Pancreas (tissue), 10 donors: ENCODE results near the gene VSIR. TPM values are rescaled to one million over a fixed set of nuclear protein-coding genes. Genes with fewer than 3 reads are reported as not detected.

ENCODE experiments used
- ATAC-seq, 4 donors: fragments of 200-7000 bp; cut with Tn5 transposase; one replicate each; pipeline versions ENCODE4 v1.8.0 to v1.9.1; 2020; ENCODE audit warnings: mild to moderate bottlenecking in 4 of 4, moderate library complexity in 4 of 4
- DNase-seq, 6 donors: peaks; one replicate each; pipeline ENCODE4 v3.0.0-alpha.2; 2020
- FAIRE-seq: peaks from 2 replicates; lab custom pipeline; 2012; peaks lifted over from hg19 to GRCh38; lab: Jason Lieb, UNC
- H3K27ac ChIP-seq, 4 donors: fragments of 200-600 bp; sonication (generic); 1 replicate in 3 of 4; 2 replicates in 1 of 4; pipeline versions ENCODE4 v1.5.0 to v1.8.0; 2020
- H3K27me3 ChIP-seq, 4 donors: fragments of 200-600 bp; one replicate each; pipeline ENCODE4 v1.8.0; 2021
- H3K36me3 ChIP-seq, 3 donors: fragments of 200-600 bp; sonication (generic) in 1 of 3; one replicate each; pipeline versions ENCODE4 v1.5.0 to v1.8.0; 2020 to 2021
- H3K4me1 ChIP-seq, 3 donors: fragments of 200-600 bp; one replicate each; pipeline ENCODE4 v1.8.0; 2021
- H3K4me3 ChIP-seq, 4 donors: fragments of 200-600 bp; sonication (generic) in 2 of 4; one replicate each; pipeline versions ENCODE4 v1.5.0 to v1.8.0; 2020 to 2021
- H3K9me3 ChIP-seq, 4 donors: fragments of 200-600 bp; one replicate each; pipeline ENCODE4 v1.8.0; 2021
- WGBS, 2 donors: extraction: QIAGEN DNeasy Blood & Tissue Kit; methylation state at CpG; one replicate each; pipeline ENCODE4 v1.1.7; 2013; 5-methylcytosine and 5-hydroxymethylcytosine counted together
- intact Hi-C, 3 donors: fragments of 100-400 bp; cut with DNase I; formaldehyde crosslinking; loops; one replicate each; pipeline versions ENCODE4 v1.11.1 to v1.14.2; 2022
- polyA plus RNA-seq, 2 donors: library from polyadenylated mRNA; stranded (reverse); fragments of 200-250 nt; gene quantifications; one replicate each; pipeline ENCODE4 v1.2.3, GENCODE V29; 2013
- total RNA-seq, 6 donors: library from RNA; stranded (reverse); fragmentation: NEBNext Ultra II Directional in 4 of 6; extraction: Animal tissue kit (Norgen Biotek cat#: 25700) in 4 of 6; gene quantifications; one replicate each; pipeline versions ENCODE4 v1.2.1 to v1.2.4, GENCODE V29; 2021 to 2023
- TF ChIP-seq, protein P1 (sequence below), 4 donors: fragments of 200-600 bp; sonication (generic) in 3 of 4; IDR thresholded peaks; one replicate each; pipeline versions ENCODE4 v1.5.0 to v1.8.0; 2021; ENCODE audit warnings: antibody characterized with exemption in 4 of 4
- donor health status: healthy with polysubstance abuse.
- donor health status: DM: no; HTN: no; CAD: no; lungs with moderate emphysema.
- donor health status: DM: no; HTN: no; CAD: no.
- donor health status: control.
- donor health status: control.
- donor health status: Bipolar disorder and iron deficiency.
- donor health status: DM: yes; HTN: yes; CAD: no.
- donor health status: DM: no; HTN: no; CAD: no.
- donor health status: DM: no; HTN: no; CAD: no.
- donor health status: DM: yes; HTN: yes; CAD: no.

Gene VSIR
- total and polyA plus RNA-seq, 8 donors, result 3.7 to 27.6 (median 9.3) TPM

DNA sequence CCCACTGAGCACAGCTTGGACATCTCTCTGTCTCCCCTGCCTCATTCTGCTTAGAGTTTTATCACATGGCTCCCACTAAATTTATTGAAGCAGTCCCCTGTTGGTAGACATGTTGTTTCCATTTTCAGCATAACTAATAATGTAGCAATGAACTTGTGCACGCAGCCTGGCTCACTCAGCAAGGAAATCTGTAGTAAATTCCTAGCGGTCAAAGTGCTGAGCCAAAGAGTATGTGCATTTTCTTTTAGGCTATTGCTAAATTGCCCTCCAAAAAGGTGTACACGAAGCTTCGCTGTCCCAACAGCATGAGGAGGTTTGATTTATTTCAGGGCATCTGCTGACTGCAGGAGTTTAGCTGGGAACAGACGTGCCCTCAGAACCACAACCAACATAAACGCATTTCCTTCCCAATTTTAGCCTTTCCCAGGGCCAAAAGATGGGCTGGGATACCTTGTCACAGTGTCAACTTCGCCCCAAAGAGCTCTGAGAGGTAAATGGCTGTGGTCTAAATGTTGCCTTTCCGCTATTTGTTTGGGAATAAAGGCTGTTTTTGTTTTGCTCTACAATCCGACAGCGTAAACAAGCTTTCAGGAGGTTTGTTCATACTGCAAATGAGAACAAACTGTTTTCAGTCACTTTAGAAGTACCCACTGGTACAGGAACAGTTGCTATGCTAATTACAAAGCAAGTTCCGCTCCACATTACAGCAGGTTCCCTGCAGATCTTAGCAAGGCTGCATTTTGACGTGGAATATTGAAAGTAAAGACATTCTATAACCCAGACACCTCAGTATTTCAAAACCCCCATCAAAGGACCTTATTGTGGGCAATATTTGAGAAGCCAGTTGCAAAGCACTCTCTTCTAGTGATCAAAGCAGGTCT is 16.8 kb downstream of the VSIR start:
- TF ChIP-seq, protein P1, sequence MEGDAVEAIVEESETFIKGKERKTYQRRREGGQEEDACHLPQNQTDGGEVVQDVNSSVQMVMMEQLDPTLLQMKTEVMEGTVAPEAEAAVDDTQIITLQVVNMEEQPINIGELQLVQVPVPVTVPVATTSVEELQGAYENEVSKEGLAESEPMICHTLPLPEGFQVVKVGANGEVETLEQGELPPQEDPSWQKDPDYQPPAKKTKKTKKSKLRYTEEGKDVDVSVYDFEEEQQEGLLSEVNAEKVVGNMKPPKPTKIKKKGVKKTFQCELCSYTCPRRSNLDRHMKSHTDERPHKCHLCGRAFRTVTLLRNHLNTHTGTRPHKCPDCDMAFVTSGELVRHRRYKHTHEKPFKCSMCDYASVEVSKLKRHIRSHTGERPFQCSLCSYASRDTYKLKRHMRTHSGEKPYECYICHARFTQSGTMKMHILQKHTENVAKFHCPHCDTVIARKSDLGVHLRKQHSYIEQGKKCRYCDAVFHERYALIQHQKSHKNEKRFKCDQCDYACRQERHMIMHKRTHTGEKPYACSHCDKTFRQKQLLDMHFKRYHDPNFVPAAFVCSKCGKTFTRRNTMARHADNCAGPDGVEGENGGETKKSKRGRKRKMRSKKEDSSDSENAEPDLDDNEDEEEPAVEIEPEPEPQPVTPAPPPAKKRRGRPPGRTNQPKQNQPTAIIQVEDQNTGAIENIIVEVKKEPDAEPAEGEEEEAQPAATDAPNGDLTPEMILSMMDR (IDR thresholded peaks at IDR 0.05), result no peak
- 71 to 76% methylated on average over 12 of the region's 12 CpGs for WGBS, 2 donors
- intact Hi-C loops, result no loop called here
- no peaks in the 10 kb centered on the region for H3K9me3 ChIP-seq
- H3K4me3 ChIP-seq, result no peak overlapping the region
- H3K27me3 ChIP-seq, result no peaks in the 10 kb centered on the region
- H3K4me1 ChIP-seq, result no peaks in the 10 kb centered on the region
- peaks cover 0 to 12% (median 0%) of the 10 kb centered on the region in 3 donors for H3K36me3 ChIP-seq
- DNase-seq (no peak), FAIRE-seq (no peak), ATAC-seq (peak in 1 of 4 donors; percentile 41)
- H3K27ac ChIP-seq, result peak overlapping the region in 1 of 4 donors; percentile 12

DNA sequence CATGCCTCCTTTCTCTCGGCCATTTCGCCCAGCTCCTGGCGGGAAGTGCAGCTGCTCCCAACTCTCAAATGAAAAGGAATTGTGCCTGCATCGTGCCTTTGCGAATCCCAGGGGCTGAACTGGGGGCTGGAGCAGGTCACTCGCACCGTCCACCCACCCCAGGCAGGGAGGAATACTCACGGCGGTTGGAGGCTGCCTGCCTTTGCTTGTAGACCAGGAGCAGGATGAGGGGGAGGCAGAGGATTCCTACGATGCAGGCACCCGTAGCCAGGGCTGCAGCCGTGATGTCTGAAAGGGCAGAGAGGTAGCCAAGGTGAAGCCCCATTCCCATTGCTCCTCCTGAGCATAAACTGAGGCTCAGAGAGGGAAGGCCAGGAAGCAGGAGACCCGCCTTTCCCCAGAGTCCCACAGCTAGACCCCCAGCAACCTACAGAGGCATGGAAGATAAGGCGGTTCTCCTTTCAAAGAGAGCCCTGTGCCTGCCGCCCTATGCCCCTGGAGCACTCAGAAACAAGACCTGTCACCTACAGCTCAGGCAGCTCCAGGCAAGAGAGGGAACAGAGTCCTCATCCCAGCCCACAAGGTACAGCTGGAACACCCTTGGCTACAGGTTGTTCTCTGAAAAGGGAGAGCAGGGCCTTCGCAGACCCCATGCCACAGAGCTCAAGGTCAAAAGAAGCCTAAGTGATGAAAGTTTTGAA is 18.0 kb downstream of the VSIR start:
- Histone ChIP-seq H3K4me3 (no peak overlapping the region), H3K9me3 (no peaks in the 10 kb centered on the region), H3K4me1 (no peaks in the 10 kb centered on the region), H3K36me3 (peaks cover 0 to 12% (median 0%) of the 10 kb centered on the region in 3 donors), H3K27ac (no peak overlapping the region), H3K27me3 (no peaks in the 10 kb centered on the region)
- no peak for FAIRE-seq
- WGBS, 2 donors, result 87 to 92% methylated on average over 16 of the region's 16 CpGs
- intact Hi-C loops, result no loop called here
- DNase-seq, result peak in 1 of 6 donors; percentile 38
- no peak for ATAC-seq
- TF ChIP-seq, protein P1 (IDR thresholded peaks at IDR 0.05), result no peak

DNA sequence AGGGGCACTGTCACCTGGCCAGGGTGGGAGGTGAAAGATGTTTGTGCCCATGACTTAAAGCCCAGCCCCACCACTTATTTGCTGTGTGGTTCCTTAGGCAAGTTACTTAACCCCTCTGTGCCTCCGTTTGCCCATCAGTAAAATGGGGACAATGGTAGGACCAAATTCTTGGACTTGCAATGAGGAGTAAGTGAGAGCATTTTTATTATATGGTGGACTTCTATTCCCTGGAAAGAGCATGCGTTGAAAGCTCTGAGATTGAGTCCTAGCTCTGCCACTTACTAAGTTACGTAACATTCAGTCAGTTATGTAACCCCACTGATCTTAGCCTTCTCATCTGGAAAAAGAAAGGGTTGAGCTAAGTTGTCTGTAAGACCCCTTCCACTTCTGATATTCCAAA is 18.8 kb downstream of the VSIR start:
- no peak for ATAC-seq
- Histone ChIP-seq H3K4me3 (no peak overlapping the region), H3K4me1 (peaks cover 0 to 3% (median 0%) of the 10 kb centered on the region in 3 donors), H3K27ac (peak overlapping the region in 1 of 4 donors; percentile 11), H3K9me3 (no peaks in the 10 kb centered on the region), H3K27me3 (no peaks in the 10 kb centered on the region), H3K36me3 (peaks cover 0 to 12% (median 0%) of the 10 kb centered on the region in 3 donors)
- no peak for DNase-seq
- FAIRE-seq, result no peak
- TF ChIP-seq, protein P1 (IDR thresholded peaks at IDR 0.05), result no peak
- intact Hi-C loops, result no loop called here
- 77 to 86% methylated on average over 3 of the region's 3 CpGs for WGBS, 2 donors

DNA sequence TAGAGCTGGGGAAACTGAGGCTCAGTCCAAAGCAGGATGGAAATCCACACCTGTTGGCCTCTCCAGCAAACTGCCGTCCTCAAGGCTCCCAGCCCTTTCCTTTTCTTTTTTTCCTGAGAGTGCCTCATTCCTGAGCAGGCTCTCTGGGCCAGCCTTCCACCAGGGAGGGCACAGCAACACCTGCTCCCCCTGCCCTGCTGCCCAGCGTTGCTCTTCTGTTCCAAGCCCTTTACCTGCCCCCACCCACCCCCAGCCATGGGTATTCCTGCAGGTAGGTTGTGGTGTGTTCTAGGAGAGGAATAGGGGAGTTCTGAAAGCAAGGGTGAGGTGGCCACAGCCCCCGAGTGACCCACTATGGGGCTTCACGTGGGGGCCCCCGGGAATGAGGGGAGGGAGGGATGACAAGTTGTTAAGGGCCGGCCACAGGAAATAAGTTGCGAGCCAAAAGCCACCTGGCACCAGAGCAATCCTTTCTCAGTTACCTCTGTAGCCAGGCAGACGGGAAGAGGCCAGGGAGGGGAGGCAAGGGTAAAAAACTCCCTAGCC is 19.3 kb downstream of the VSIR start:
- no peak overlapping the region for H3K4me3 ChIP-seq
- TF ChIP-seq, protein P1 (IDR thresholded peaks at IDR 0.05), result no peak
- H3K27me3 ChIP-seq, result no peaks in the 10 kb centered on the region
- ATAC-seq, result no peak
- H3K27ac ChIP-seq, result peak overlapping the region in 2 of 4 donors; percentile 11 to 33
- 38 to 43% methylated on average over 8 of the region's 8 CpGs for WGBS, 2 donors
- H3K4me1 ChIP-seq, result peaks cover 0 to 5% (median 0%) of the 10 kb centered on the region in 3 donors
- no peak for FAIRE-seq
- H3K36me3 ChIP-seq, result peaks cover 0 to 12% (median 0%) of the 10 kb centered on the region in 3 donors
- intact Hi-C loops, result no loop called here
- peak in 1 of 6 donors; percentile 30 for DNase-seq
- H3K9me3 ChIP-seq, result no peaks in the 10 kb centered on the region
